A549 (cell line): ENCODE results near the gene IFITM1. TPM values are rescaled to one million over a fixed set of nuclear protein-coding genes. Genes with fewer than 3 reads are reported as not detected.

Experiments used
- ATAC-seq, 2 experiments: fragments of 200-7000 bp in 1 of 2; fragments of >200 bp in 1 of 2; cut with Nextera tagmentation in 1 of 2; cut with Tn5 transposase in 1 of 2; 3 replicates each; pipeline versions ENCODE4 v1.8.0 to v1.9.1; 2018 to 2020; ENCODE audit warnings: mild to moderate bottlenecking in 1 of 2, moderate library complexity in 1 of 2
- CTCF ChIA-PET: fragments of 300-600 bp; sonication (Branson Sonifier 250); formaldehyde crosslinking; extraction: SDS; loops from one replicate; lab custom pipeline; 2021; ENCODE audit warnings: antibody characterized with exemption, inconsistent platforms; lab: Yijun Ruan, JAX
- POLR2A ChIA-PET: fragments of 350-600 bp; formaldehyde crosslinking; extraction: SDS; loops from one replicate; lab custom pipeline; 2021; ENCODE audit warnings: antibody characterized with exemption, inconsistent platforms; lab: Yijun Ruan, JAX
- DNase-seq, 2 experiments: peaks; one replicate each; pipeline versions ENCODE4 v3.0.0 to v3.0.0-alpha.2; 2011 to 2016; ENCODE audit warnings: low read depth in 1 of 2, low spot score in 1 of 2
- FAIRE-seq: peaks from 2 replicates; lab custom pipeline; 2011; peaks lifted over from hg19 to GRCh38; lab: Jason Lieb, UNC
- H3K27ac ChIP-seq, 2 experiments: fragments of >200 bp; sonication (Bioruptor Twin); formaldehyde crosslinking; 3 replicates each; pipeline ENCODE4 v1.5.1; 2016 to 2017
- H3K4me1 ChIP-seq: fragments of >200 bp; sonication (Bioruptor Twin); formaldehyde crosslinking; 3 replicates; pipeline ENCODE4 v1.6.1; 2016
- H3K4me2 ChIP-seq: fragments of >200 bp; sonication (Bioruptor Twin); formaldehyde crosslinking; 3 replicates; pipeline ENCODE4 v1.6.1; 2016
- H3K4me3 ChIP-seq: fragments of >200 bp; sonication (Bioruptor Twin); formaldehyde crosslinking; 3 replicates; pipeline ENCODE4 v1.5.1; 2016
- H3K9me3 ChIP-seq: fragments of >200 bp; sonication (Bioruptor Twin); formaldehyde crosslinking; 3 replicates; pipeline ENCODE4 v1.6.1; 2016
- BHLHE40 ChIP-seq: IDR thresholded peaks from 2 replicates; pipeline ENCODE4 v1.6.1; 2012; ENCODE audit warnings: low read depth, low read length, inconsistent platforms
- CBX8 ChIP-seq: fragments of 200-600 bp; sonication (generic); IDR thresholded peaks from 2 replicates; pipeline ENCODE4 v1.6.1; 2016
- CHD2 ChIP-seq: fragments of 150-350 bp; IDR thresholded peaks from 2 replicates; pipeline ENCODE4 v1.6.1; 2014; ENCODE audit warnings: low read length; ENCODE audit not compliant: partially characterized antibody
- CHD4 ChIP-seq: fragments of 200-600 bp; sonication (generic); IDR thresholded peaks from 2 replicates; pipeline ENCODE4 v1.6.1; 2016; ENCODE audit warnings: antibody characterized with exemption, mild to moderate bottlenecking, borderline replicate concordance
- FOSB ChIP-seq: fragments of 250-450 bp; sonication (Bioruptor Pico); IDR thresholded peaks from 2 replicates; pipeline ENCODE4 v1.5.0; 2020; ENCODE audit warnings: mild to moderate bottlenecking, moderate library complexity
- HMGXB4 ChIP-seq: fragments of 250-450 bp; sonication (Bioruptor Pico); IDR thresholded peaks from 2 replicates; pipeline ENCODE4 v1.5.0; 2021; ENCODE audit warnings: mild to moderate bottlenecking, moderate library complexity, borderline replicate concordance
- JUNB ChIP-seq: fragments of >200 bp; sonication (Bioruptor Twin); formaldehyde crosslinking; IDR thresholded peaks from 2 replicates; pipeline ENCODE4 v1.6.1; 2016
- MYC ChIP-seq: IDR thresholded peaks from 2 replicates; pipeline ENCODE4 v1.6.1; 2012; ENCODE audit warnings: mild to moderate bottlenecking, inconsistent platforms, low read length, improper control_type of control experiment, borderline replicate concordance
- NPAS2 ChIP-seq: fragments of 250-450 bp; sonication (Bioruptor Pico); IDR thresholded peaks from 2 replicates; pipeline ENCODE4 v1.8.0; 2022; ENCODE audit warnings: mild to moderate bottlenecking, moderate library complexity, borderline replicate concordance
- POLR2AphosphoS2 ChIP-seq: conservative IDR thresholded peaks from 2 replicates; pipeline ENCODE4 v1.6.1; 2012; ENCODE audit warnings: low read length, improper control_type of control experiment, inconsistent platforms
- RAD21 ChIP-seq, 2 experiments: fragments of >200 bp in 1 of 2; sonication (Bioruptor Twin) in 1 of 2; formaldehyde crosslinking in 1 of 2; IDR thresholded peaks in 1 of 2; conservative IDR thresholded peaks in 1 of 2; 2 replicates in 1 of 2; 3 replicates in 1 of 2; pipeline ENCODE4 v1.6.1; 2012 to 2018; ENCODE audit warnings: inconsistent platforms in 1 of 2
- RARB ChIP-seq: fragments of 250-450 bp; sonication (Bioruptor Pico); IDR thresholded peaks from 2 replicates; pipeline ENCODE4 v1.8.0; 2021; ENCODE audit warnings: mild to moderate bottlenecking, moderate library complexity
- RCOR1 ChIP-seq: fragments of 150-350 bp; IDR thresholded peaks from 2 replicates; pipeline ENCODE4 v1.6.1; 2014; ENCODE audit warnings: antibody characterized with exemption, low read length, low read depth
- RFX5 ChIP-seq: fragments of 450-650 bp; IDR thresholded peaks from 2 replicates; pipeline ENCODE4 v1.7.1; 2014; ENCODE audit warnings: antibody characterized with exemption, mild to moderate bottlenecking, moderate library complexity
- WGBS: methylation state at CpG from one replicate; pipeline ENCODE4 v1.1.6; 2017; ENCODE audit errors: missing lambda C conversion rate; 5-methylcytosine and 5-hydroxymethylcytosine counted together
- polyA plus RNA-seq, 4 experiments: library from polyadenylated mRNA; depleted of rRNA in 3 of 4; stranded (reverse); fragments of >200 nt; fragmentation: RNase III in 1 of 4; extraction: RNeasy Plus Mini Kit Qiagen cat#74134 plus additional on column Dnase treatment in 1 of 4; gene quantifications; 2 replicates in 3 of 4; 3 replicates in 1 of 4; pipeline ENCODE4 v1.2.3, GENCODE V29; 2011 to 2017
- TF ChIP-seq, protein P1 (sequence below): fragments of 250-450 bp; sonication (Bioruptor Pico); IDR thresholded peaks from 2 replicates; pipeline ENCODE4 v1.5.0; 2020; ENCODE audit warnings: low read depth, mild to moderate bottlenecking, moderate library complexity
- TF ChIP-seq, protein P2 (sequence below): fragments of >200 bp; sonication (Bioruptor Twin); formaldehyde crosslinking; IDR thresholded peaks from 3 replicates; pipeline ENCODE4 v1.5.1; 2016

The IFITM1 gene
- polyA plus RNA-seq, 2 of the 4 experiments (the other 2 are of a cell fraction), result 0.14 to 1.7 TPM

DNA sequence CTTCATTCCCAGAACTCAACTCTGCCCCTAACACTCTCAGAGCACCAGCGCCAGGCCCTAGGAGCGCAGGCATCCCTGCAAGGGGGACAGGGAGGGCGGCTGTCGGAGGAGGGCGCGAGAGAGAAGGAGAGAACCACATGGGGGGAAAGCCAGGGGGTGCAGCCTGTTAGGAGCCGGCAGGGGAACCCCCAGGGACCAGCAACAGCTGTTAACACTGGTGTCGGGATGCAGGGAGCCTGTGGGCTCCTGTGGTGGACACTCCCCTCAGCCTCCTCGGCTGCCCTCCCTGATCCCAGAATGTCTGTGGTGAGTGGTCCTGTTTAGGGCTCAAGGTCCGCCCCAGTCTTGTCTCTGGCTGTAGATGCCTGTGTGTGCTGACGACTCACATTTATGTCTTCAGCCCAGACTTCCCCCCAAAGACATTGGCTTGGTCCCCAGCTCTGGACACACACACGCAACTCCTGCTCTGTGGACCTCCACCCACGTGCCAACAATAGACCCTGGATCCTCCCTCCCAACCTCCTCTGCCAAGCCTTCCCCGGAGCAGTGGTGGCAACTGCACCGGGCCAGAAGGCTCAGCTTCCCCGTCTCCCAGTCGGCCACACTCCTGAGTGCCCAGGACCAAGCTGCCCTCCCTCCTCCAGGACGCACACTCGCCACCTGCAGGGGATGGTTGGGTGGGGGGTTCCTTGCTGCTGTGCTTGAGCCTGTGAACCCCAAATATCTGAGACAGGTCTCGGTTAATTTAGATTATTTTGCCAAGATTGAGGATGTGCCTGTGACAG lies 13.7 kb upstream of the IFITM1 start (continued):
- TF ChIP-seq, protein P1, sequence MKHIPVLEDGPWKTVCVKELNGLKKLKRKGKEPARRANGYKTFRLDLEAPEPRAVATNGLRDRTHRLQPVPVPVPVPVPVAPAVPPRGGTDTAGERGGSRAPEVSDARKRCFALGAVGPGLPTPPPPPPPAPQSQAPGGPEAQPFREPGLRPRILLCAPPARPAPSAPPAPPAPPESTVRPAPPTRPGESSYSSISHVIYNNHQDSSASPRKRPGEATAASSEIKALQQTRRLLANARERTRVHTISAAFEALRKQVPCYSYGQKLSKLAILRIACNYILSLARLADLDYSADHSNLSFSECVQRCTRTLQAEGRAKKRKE, result no peak

DNA sequence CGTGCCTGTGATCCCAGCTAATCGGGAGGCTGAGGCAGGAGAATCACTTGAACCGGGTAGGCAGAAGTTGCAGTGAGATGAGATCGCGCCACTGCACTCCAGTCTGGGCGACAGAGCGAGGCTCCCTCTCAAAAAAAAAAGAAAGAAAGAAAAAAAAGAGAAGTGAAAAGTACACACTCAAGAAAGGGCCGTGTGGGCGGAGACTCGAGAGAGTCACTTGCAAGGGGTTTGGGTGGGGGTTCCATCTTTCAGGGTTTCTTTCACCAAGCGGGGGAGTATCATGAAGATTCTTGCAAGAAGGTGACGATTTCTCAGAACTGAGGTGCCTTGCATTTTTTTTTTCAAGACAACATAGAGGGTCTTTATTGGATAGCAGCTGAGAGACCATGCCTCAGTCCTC lies 10.5 kb upstream of the IFITM1 start:
- DNase-seq, result no peak
- H3K4me2 ChIP-seq, result no peak overlapping the region
- TF ChIP-seq CHD4 (no peak), BHLHE40 (no peak), RARB (CRISPR knock-in tag) (no peak)
- TF ChIP-seq, all 56 proteins: peak for 0
- Histone ChIP-seq H3K4me1 (peaks cover 11% of the 10 kb centered on the region; the same call in 1 of the 3 replicates), H3K9me3 (no peaks in the 10 kb centered on the region), H3K27ac (no peak overlapping the region), H3K4me3 (no peak overlapping the region)
- ChIA-PET CTCF (interaction anchor here (0.6 to 5.7 kb wide), 3 partner anchors 21 to 146 kb away, joined by 3 to 33 read pairs (median 33); partner anchors contain the start of gene PTDSS2), POLR2A (no interaction called here)
- 85% methylated on average over 12 of the region's 12 CpGs for WGBS
- no peak for FAIRE-seq
- ATAC-seq, result no peak

DNA sequence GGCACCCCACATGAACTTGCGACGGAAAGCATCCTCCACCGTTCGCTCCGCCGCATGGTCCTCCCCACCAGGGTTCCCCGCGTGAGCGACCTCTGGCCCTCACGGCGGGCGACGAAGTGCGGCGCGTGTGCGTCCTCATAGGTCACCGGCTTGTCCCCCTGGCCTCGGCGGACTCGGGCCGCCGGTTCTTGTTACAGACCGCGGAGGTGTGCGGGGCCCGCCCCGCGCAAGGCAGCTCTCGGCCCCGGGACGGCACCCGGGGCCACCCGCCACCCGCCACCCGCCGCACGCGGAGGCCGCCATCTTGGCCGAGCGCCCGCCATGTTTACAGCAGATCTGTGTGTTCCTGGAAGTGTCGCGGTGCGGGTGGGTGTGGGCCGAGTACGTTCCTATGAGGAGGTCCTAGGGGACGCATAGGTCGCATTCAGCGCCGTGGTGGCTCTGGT lies 9.8 kb upstream of the IFITM1 start:
- WGBS, result 93% methylated on average over 34 of the region's 52 CpGs
- Histone ChIP-seq H3K4me3 (no peak overlapping the region), H3K9me3 (no peaks in the 10 kb centered on the region), H3K4me1 (peaks cover 13% of the 10 kb centered on the region; the same call in 2 of the 3 replicates), H3K27ac (no peak overlapping the region), H3K4me2 (no peak overlapping the region)
- TF ChIP-seq HMGXB4 (CRISPR knock-in tag) (no peak), RARB (CRISPR knock-in tag) (no peak), JUNB (no peak), RCOR1 (no peak), BHLHE40 (no peak), RFX5 (no peak), CBX8 (no peak), NPAS2 (CRISPR knock-in tag) (no peak), FOSB (CRISPR knock-in tag) (no peak), RAD21 (conservative IDR thresholded peaks at IDR 0.05 in 1 of 2, IDR thresholded peaks at IDR 0.05 in 1 of 2) (no peak), MYC (no peak), CHD2 (no peak), POLR2AphosphoS2 (no peak)
- TF ChIP-seq, protein P2, sequence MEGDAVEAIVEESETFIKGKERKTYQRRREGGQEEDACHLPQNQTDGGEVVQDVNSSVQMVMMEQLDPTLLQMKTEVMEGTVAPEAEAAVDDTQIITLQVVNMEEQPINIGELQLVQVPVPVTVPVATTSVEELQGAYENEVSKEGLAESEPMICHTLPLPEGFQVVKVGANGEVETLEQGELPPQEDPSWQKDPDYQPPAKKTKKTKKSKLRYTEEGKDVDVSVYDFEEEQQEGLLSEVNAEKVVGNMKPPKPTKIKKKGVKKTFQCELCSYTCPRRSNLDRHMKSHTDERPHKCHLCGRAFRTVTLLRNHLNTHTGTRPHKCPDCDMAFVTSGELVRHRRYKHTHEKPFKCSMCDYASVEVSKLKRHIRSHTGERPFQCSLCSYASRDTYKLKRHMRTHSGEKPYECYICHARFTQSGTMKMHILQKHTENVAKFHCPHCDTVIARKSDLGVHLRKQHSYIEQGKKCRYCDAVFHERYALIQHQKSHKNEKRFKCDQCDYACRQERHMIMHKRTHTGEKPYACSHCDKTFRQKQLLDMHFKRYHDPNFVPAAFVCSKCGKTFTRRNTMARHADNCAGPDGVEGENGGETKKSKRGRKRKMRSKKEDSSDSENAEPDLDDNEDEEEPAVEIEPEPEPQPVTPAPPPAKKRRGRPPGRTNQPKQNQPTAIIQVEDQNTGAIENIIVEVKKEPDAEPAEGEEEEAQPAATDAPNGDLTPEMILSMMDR, result no peak
- CTCF ChIA-PET, result interaction anchor here (0.6 to 5.7 kb wide), 18 partner anchors 13 to 214 kb away, joined by 3 to 75 read pairs (median 4); partner anchors contain the start of genes PSMD13 and PTDSS2
- POLR2A ChIA-PET, result interaction anchor here (0.7 kb wide), 1 partner anchor 166 kb away, joined by 18 read pairs; no protein-coding TSS in a partner anchor
- ATAC-seq (no peak), DNase-seq (no peak), FAIRE-seq (no peak)
